ENCODE data around the gene NUP107. TPM values are rescaled to one million over a fixed set of nuclear protein-coding genes. Genes with fewer than 3 reads are reported as not detected.

The NUP107 gene
- total RNA-seq, 4 donors from 2014 or later = 14.2 to 48.4 (median 36.2) TPM

DNA sequence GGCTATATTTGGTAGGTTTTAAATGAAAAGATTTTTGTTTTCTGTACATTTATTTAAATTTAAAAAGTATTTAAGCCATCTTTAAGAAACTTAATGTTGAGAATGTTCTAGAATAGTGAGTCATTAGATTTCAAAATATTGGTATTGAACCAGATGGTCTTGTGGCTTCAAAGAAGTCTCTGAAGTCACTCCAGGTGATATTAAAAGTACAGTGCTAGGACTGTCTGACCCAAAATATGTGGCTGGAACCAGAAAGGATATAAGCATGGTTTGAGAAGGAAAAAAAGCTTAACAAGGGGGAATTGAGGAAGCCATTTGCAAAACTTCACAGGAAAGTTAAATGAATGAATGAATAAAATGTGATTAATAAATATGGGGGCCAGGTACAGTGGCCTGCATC is 92.5 kb downstream of the NUP107 start:
- intact Hi-C loops (cut with DNase I) = no loop called here
- Histone ChIP-seq H3K4me3 (no peak overlapping the region), H3K9me3 (no peaks in the 10 kb centered on the region), H3K27me3 (no peaks in the 10 kb centered on the region), H3K4me1 (peaks cover 0 to 7% (median 0%) of the 10 kb centered on the region in 3 donors), H3K36me3 (no peaks in the 10 kb centered on the region), H3K27ac (no peak overlapping the region)
- TF ChIP-seq CTCF (IDR thresholded peaks at IDR 0.05) (no peak), POLR2A (IDR thresholded peaks at IDR 0.05) (no peak)
- DNase-seq = no peak

DNA sequence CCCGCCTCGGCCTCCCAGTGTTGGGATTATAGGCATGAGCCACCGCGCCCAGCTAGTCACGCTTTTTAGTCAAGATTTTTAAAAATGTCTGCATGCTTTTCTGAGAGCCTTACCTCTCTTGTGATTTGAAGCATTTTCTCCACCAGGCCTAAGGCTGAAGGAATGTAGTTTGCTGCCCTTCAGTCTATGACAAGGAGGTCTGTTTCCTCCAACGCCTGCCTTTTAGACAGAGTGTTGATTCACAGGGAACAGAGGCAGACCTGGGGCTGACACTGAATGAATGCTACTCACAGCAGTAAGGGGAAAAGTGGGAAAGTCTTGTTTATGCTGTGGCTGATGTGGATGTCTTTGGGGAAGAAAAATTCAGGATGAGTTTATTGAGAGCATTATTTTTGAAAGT is 94.0 kb downstream of the NUP107 start:
- H3K27ac ChIP-seq = no peak overlapping the region
- intact Hi-C loops (cut with DNase I) = no loop called here
- no peaks in the 10 kb centered on the region for H3K27me3 ChIP-seq
- H3K4me1 ChIP-seq = peaks cover 0 to 15% (median 11%) of the 10 kb centered on the region in 3 donors
- TF ChIP-seq CTCF (IDR thresholded peaks at IDR 0.05) = no peak
- TF ChIP-seq POLR2A (IDR thresholded peaks at IDR 0.05) = no peak
- no peaks in the 10 kb centered on the region for H3K9me3 ChIP-seq
- H3K36me3 ChIP-seq = no peaks in the 10 kb centered on the region
- no peak for DNase-seq
- WGBS, 2 donors = 87 to 91% methylated on average over 5 to 6 of the region's 6 CpGs
- H3K4me3 ChIP-seq = no peak overlapping the region

GRCh38 chr12:68781728-68782127 is 95.0 kb downstream of the NUP107 start:
- no peaks in the 10 kb centered on the region for H3K9me3 ChIP-seq
- H3K36me3 ChIP-seq = no peaks in the 10 kb centered on the region
- no peak for TF ChIP-seq CTCF (IDR thresholded peaks at IDR 0.05)
- no peak for TF ChIP-seq POLR2A (IDR thresholded peaks at IDR 0.05)

GRCh38 chr12:68784015-68784414 is 97.2 kb downstream of the NUP107 start:
- Histone ChIP-seq H3K27ac (peak overlapping the region in 1 of 4 donors; percentile 12), H3K4me3 (no peak overlapping the region), H3K9me3 (no peaks in the 10 kb centered on the region), H3K36me3 (no peaks in the 10 kb centered on the region), H3K4me1 (peaks cover 4 to 43% (median 30%) of the 10 kb centered on the region in 3 donors), H3K27me3 (no peaks in the 10 kb centered on the region)
- no peak for DNase-seq
- TF ChIP-seq POLR2A (IDR thresholded peaks at IDR 0.05) = no peak
- no peak for TF ChIP-seq CTCF (IDR thresholded peaks at IDR 0.05)
- WGBS, 2 donors = 73 to 77% methylated on average over 8 of the region's 8 CpGs
- intact Hi-C loops (cut with DNase I) = no loop called here

More at GRCh38 chr12:68781728-68782127, 95.0 kb downstream of the NUP107 start:
- WGBS, 2 donors = 86 to 87% methylated on average over 5 to 6 of the region's 6 CpGs
- Histone ChIP-seq H3K27me3 (no peaks in the 10 kb centered on the region), H3K4me3 (no peak overlapping the region), H3K27ac (no peak overlapping the region), H3K4me1 (peaks cover 0 to 25% (median 20%) of the 10 kb centered on the region in 3 donors)
- DNase-seq = no peak
- intact Hi-C loops (cut with DNase I) = no loop called here

DNA sequence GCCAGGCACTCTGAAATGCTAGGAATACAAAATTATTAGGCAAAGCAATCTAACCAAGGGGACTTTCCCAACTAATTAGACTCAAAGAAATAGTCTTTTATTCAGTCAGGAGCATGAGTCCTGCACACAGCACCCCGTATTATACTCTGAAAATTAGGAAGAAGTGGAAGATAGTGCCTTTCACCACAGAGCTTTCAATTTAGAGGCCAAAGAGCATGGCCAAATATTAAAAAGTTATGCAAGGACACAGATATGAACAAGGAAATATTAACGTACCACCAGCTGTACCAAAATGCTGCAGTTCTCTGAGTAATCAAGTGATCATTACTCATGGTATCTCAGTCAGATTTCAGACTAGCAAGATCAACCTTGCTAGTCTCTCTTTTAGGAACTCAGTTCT is 98.6 kb downstream of the NUP107 start:
- H3K27ac ChIP-seq = peak overlapping the region in 3 of 4 donors; percentile 28 to 71 (median 70)
- H3K36me3 ChIP-seq = no peaks in the 10 kb centered on the region
- H3K4me3 ChIP-seq = no peak overlapping the region
- no peaks in the 10 kb centered on the region for H3K9me3 ChIP-seq
- intact Hi-C loops (cut with DNase I) = no loop called here
- peaks cover 4 to 43% (median 30%) of the 10 kb centered on the region in 3 donors for H3K4me1 ChIP-seq
- no peak for DNase-seq
- H3K27me3 ChIP-seq = no peaks in the 10 kb centered on the region
- TF ChIP-seq CTCF (IDR thresholded peaks at IDR 0.05) (no peak), POLR2A (IDR thresholded peaks at IDR 0.05) (no peak)
- WGBS, 2 donors = 42 to 49% methylated on average over 2 of the region's 2 CpGs
